K562 (cell line): Measurements from ENCODE around the gene DBI.

ENCODE experiments used
- CHD4 ChIP-seq: fragments of 200-600 bp; sonication (generic); IDR thresholded peaks from 3 replicates; pipeline ENCODE4 v1.6.1; 2012; ENCODE audit warnings: low read depth, mild to moderate bottlenecking, mixed read lengths, low read length, inconsistent platforms; ENCODE audit not compliant: insufficient read depth, insufficient replicate concordance, poor library complexity, severe bottlenecking
- EZH2 ChIP-seq: IDR thresholded peaks from 2 replicates; pipeline ENCODE4 v1.6.1; 2012; ENCODE audit warnings: low read depth, mild to moderate bottlenecking, inconsistent platforms, low read length, borderline replicate concordance
- LCOR ChIP-seq: sonication (generic); formaldehyde crosslinking; IDR thresholded peaks from 2 replicates; pipeline ENCODE4 v1.8.0; 2022; ENCODE audit warnings: mild to moderate bottlenecking, missing genetic modification reagents
- RAD21 ChIP-seq, 2 experiments: fragments of 250-450 bp in 1 of 2; fragments of 450-650 bp in 1 of 2; sonication (Bioruptor Pico) in 1 of 2; formaldehyde crosslinking in 1 of 2; IDR thresholded peaks in 1 of 2; conservative IDR thresholded peaks in 1 of 2; 2 replicates each; pipeline versions ENCODE4 v1.4.0 to v1.8.0; 2020 to 2022; ENCODE audit warnings: mild to moderate bottlenecking in 2 of 2, moderate library complexity in 1 of 2
- SMAD1 ChIP-seq: fragments of 150-350 bp; IDR thresholded peaks from 2 replicates; pipeline ENCODE4 v1.6.1; 2014; ENCODE audit warnings: low read length, low read depth; ENCODE audit not compliant: partially characterized antibody
- YY1 ChIP-seq, 3 experiments: IDR thresholded peaks; 2 replicates each; pipeline ENCODE4 v1.6.1; 2011; ENCODE audit warnings: low read length in 2 of 3, mild to moderate bottlenecking in 2 of 3, moderate library complexity in 2 of 3, borderline replicate concordance in 1 of 3, control low read depth in 1 of 3, low read depth in 1 of 3; ENCODE audit not compliant: insufficient read depth in 3 of 3, insufficient replicate concordance in 2 of 3, control insufficient read depth in 1 of 3, insufficient read length in 1 of 3; ENCODE audit errors: extremely low read depth in 1 of 3
- TF ChIP-seq, protein P1 (sequence below), 3 experiments: IDR thresholded peaks in 2 of 3; conservative IDR thresholded peaks in 1 of 3; 2 replicates each; pipeline ENCODE4 v1.5.1; 2011 to 2012; ENCODE audit warnings: low read length in 3 of 3, mild to moderate bottlenecking in 3 of 3, control low read depth in 2 of 3, improper control_type of control experiment in 1 of 3, inconsistent platforms in 1 of 3, low read depth in 1 of 3, mixed read lengths in 1 of 3, moderate library complexity in 1 of 3; ENCODE audit not compliant: insufficient read depth in 2 of 3
- TF ChIP-seq, protein P2 (sequence below): sonication (generic); formaldehyde crosslinking; IDR thresholded peaks from 2 replicates; pipeline ENCODE4 v1.8.0; 2023; ENCODE audit warnings: mild to moderate bottlenecking, missing genetic modification reagents

DNA sequence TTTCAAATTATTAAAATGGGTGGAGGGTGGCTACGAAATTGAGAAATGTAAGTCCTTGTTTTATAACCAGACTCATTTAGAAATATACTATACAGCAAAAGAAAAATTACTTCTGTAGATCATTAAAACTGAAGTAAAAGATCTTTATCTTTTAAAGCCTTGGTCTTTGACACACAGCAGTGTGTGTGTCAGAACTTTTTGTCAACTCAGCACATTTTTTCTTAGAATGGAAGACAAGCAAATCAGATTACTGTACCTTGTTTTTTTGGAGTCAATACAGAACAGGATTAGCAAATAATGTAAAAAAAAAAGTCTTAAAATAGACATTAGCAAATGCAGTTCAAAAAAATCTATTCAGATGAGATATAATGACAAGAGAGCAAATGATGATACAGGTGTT is 49.2 kb upstream of the DBI start:
- TF ChIP-seq, protein P1, sequence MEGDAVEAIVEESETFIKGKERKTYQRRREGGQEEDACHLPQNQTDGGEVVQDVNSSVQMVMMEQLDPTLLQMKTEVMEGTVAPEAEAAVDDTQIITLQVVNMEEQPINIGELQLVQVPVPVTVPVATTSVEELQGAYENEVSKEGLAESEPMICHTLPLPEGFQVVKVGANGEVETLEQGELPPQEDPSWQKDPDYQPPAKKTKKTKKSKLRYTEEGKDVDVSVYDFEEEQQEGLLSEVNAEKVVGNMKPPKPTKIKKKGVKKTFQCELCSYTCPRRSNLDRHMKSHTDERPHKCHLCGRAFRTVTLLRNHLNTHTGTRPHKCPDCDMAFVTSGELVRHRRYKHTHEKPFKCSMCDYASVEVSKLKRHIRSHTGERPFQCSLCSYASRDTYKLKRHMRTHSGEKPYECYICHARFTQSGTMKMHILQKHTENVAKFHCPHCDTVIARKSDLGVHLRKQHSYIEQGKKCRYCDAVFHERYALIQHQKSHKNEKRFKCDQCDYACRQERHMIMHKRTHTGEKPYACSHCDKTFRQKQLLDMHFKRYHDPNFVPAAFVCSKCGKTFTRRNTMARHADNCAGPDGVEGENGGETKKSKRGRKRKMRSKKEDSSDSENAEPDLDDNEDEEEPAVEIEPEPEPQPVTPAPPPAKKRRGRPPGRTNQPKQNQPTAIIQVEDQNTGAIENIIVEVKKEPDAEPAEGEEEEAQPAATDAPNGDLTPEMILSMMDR (IDR thresholded peaks at IDR 0.05 in 2 of 3, conservative IDR thresholded peaks at IDR 0.05 in 1 of 3; ENCODE audit: insufficient read depth in 2 of 3, low read depth in 1 of 3, low read length in 3 of 3) = no peak
- TF ChIP-seq EZH2 (no peak), CHD4 (no peak), RAD21 (CRISPR knock-in tag; conservative IDR thresholded peaks at IDR 0.05 in 1 of 2, IDR thresholded peaks at IDR 0.05 in 1 of 2) (no peak), YY1 (IDR thresholded peaks at IDR 0.05; ENCODE audit: borderline replicate concordance in 1 of 3, control insufficient read depth in 1 of 3, extremely low read depth in 1 of 3, insufficient read depth in 3 of 3, insufficient read length in 1 of 3, insufficient replicate concordance in 2 of 3, low read depth in 1 of 3, low read length in 2 of 3) (no peak), SMAD1 (no peak), LCOR (no peak)
- TF ChIP-seq, protein P2, sequence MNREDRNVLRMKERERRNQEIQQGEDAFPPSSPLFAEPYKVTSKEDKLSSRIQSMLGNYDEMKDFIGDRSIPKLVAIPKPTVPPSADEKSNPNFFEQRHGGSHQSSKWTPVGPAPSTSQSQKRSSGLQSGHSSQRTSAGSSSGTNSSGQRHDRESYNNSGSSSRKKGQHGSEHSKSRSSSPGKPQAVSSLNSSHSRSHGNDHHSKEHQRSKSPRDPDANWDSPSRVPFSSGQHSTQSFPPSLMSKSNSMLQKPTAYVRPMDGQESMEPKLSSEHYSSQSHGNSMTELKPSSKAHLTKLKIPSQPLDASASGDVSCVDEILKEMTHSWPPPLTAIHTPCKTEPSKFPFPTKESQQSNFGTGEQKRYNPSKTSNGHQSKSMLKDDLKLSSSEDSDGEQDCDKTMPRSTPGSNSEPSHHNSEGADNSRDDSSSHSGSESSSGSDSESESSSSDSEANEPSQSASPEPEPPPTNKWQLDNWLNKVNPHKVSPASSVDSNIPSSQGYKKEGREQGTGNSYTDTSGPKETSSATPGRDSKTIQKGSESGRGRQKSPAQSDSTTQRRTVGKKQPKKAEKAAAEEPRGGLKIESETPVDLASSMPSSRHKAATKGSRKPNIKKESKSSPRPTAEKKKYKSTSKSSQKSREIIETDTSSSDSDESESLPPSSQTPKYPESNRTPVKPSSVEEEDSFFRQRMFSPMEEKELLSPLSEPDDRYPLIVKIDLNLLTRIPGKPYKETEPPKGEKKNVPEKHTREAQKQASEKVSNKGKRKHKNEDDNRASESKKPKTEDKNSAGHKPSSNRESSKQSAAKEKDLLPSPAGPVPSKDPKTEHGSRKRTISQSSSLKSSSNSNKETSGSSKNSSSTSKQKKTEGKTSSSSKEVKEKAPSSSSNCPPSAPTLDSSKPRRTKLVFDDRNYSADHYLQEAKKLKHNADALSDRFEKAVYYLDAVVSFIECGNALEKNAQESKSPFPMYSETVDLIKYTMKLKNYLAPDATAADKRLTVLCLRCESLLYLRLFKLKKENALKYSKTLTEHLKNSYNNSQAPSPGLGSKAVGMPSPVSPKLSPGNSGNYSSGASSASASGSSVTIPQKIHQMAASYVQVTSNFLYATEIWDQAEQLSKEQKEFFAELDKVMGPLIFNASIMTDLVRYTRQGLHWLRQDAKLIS (CRISPR knock-in tag) = no peak
